HEK293 (cell line): ENCODE measurements around the gene SH3BGRL3.
A peak's percentile ranks its signal among the peaks of the same experiment; 100 is the strongest.

ENCODE experiments used
- ZBTB48 ChIP-seq: fragments of 450-650 bp; formaldehyde crosslinking; IDR thresholded peaks from 2 replicates; pipeline ENCODE4 v1.5.1; 2016; ENCODE audit warnings: missing biosample characterization, missing genetic modification characterization
- ZFP69B ChIP-seq: fragments of 450-650 bp; formaldehyde crosslinking; IDR thresholded peaks from 2 replicates; pipeline ENCODE4 v1.5.1; 2016; ENCODE audit warnings: missing biosample characterization, missing genetic modification characterization
- ZNF2 ChIP-seq: fragments of 450-650 bp; formaldehyde crosslinking; IDR thresholded peaks from 2 replicates; pipeline ENCODE4 v1.5.1; 2016; ENCODE audit warnings: missing biosample characterization, missing genetic modification characterization
- ZNF211 ChIP-seq: fragments of 450-650 bp; formaldehyde crosslinking; IDR thresholded peaks from 2 replicates; pipeline ENCODE4 v1.5.1; 2016; ENCODE audit warnings: low read depth, missing biosample characterization, missing genetic modification characterization
- ZNF292 ChIP-seq: fragments of 450-650 bp; formaldehyde crosslinking; IDR thresholded peaks from 2 replicates; pipeline ENCODE4 v1.5.1; 2016; ENCODE audit warnings: low read depth, missing biosample characterization, missing genetic modification characterization, borderline replicate concordance
- ZNF324 ChIP-seq: fragments of 450-650 bp; formaldehyde crosslinking; IDR thresholded peaks from 2 replicates; pipeline ENCODE4 v1.5.1; 2016; ENCODE audit warnings: missing biosample characterization, missing genetic modification characterization
- ZNF404 ChIP-seq: fragments of 450-650 bp; formaldehyde crosslinking; IDR thresholded peaks from 2 replicates; pipeline ENCODE4 v1.5.1; 2017; ENCODE audit warnings: missing biosample characterization, missing genetic modification characterization
- ZNF521 ChIP-seq: fragments of 450-650 bp; formaldehyde crosslinking; IDR thresholded peaks from 2 replicates; pipeline ENCODE4 v1.5.1; 2017; ENCODE audit warnings: missing biosample characterization, mild to moderate bottlenecking, missing genetic modification characterization
- ZNF558 ChIP-seq: fragments of 450-650 bp; formaldehyde crosslinking; IDR thresholded peaks from 2 replicates; pipeline ENCODE4 v1.5.1; 2016; ENCODE audit warnings: missing biosample characterization, missing genetic modification characterization
- ZNF610 ChIP-seq: fragments of 450-650 bp; formaldehyde crosslinking; IDR thresholded peaks from 2 replicates; pipeline ENCODE4 v1.5.1; 2016; ENCODE audit warnings: missing biosample characterization, missing genetic modification characterization, borderline replicate concordance
- ZNF624 ChIP-seq: fragments of 450-650 bp; formaldehyde crosslinking; IDR thresholded peaks from 2 replicates; pipeline ENCODE4 v1.5.1; 2017; ENCODE audit warnings: missing biosample characterization, missing genetic modification characterization
- ZNF768 ChIP-seq: fragments of 450-650 bp; formaldehyde crosslinking; IDR thresholded peaks from 2 replicates; pipeline ENCODE4 v1.5.1; 2018; ENCODE audit warnings: missing biosample characterization, mild to moderate bottlenecking, missing genetic modification characterization
- TF ChIP-seq, protein P1 (sequence below): fragments of 450-650 bp; formaldehyde crosslinking; IDR thresholded peaks from 2 replicates; pipeline ENCODE4 v1.5.1; 2016; ENCODE audit warnings: missing biosample characterization, missing genetic modification characterization
- TF ChIP-seq, protein P2 (sequence below): fragments of 450-650 bp; formaldehyde crosslinking; IDR thresholded peaks from 2 replicates; pipeline ENCODE4 v1.5.1; 2017; ENCODE audit warnings: missing biosample characterization, missing genetic modification characterization
- TF ChIP-seq, protein P3 (sequence below): fragments of 450-650 bp; formaldehyde crosslinking; IDR thresholded peaks from 2 replicates; pipeline ENCODE4 v1.5.1; 2016; ENCODE audit warnings: missing biosample characterization, missing genetic modification characterization, low read depth
- TF ChIP-seq, protein P4 (sequence below): fragments of 450-650 bp; formaldehyde crosslinking; IDR thresholded peaks from 2 replicates; pipeline ENCODE4 v1.5.1; 2017; ENCODE audit warnings: missing biosample characterization, missing genetic modification characterization
- TF ChIP-seq, protein P5 (sequence below): fragments of 450-650 bp; formaldehyde crosslinking; IDR thresholded peaks from 2 replicates; pipeline ENCODE4 v1.5.1; 2016; ENCODE audit warnings: missing biosample characterization, missing genetic modification characterization
- TF ChIP-seq, protein P6 (sequence below): fragments of 450-650 bp; formaldehyde crosslinking; IDR thresholded peaks from 2 replicates; pipeline ENCODE4; 2016; ENCODE audit warnings: missing biosample characterization, missing genetic modification characterization
- TF ChIP-seq, protein P7 (sequence below): fragments of 450-650 bp; formaldehyde crosslinking; IDR thresholded peaks from 2 replicates; pipeline ENCODE4 v1.5.1; 2016; ENCODE audit warnings: missing biosample characterization, missing genetic modification characterization

The SH3BGRL3 gene

DNA sequence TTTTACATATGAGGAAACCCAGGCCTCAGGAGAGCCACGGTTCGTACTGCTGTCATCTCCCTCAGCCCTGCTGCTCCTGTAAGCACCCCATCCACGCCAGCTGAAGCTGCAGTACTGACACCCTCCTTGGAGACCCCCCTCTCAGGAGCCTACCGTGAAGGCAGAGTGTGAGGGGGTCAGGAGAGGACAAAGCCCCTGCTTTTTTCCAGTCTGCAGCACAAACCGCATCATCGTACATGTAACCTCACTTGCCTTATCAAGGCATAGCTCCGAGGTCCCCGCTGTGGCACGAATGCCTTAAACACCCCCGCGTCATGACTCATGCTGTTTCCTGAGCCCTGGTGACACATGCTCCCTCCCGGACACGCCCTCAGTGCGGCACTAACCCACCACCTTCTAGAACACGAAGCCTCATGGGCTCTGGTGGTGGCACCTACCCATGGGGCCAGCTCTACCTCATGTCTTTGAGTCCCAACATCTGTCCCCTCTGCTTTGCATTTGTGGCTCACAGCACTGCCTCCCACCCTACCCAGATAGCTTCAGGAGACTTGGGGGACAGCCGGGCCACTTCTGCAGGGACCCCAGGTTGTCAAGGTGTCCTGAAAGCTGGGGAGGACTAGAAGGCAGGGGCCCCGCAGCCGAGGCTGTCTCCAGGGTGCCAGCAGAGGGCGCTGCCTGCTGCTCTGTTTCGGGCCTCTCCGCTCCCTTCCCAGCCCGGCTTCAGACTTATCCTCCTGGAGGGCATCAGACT lies 4.9 kb downstream of the SH3BGRL3 start (continued):
- TF ChIP-seq, protein P1, sequence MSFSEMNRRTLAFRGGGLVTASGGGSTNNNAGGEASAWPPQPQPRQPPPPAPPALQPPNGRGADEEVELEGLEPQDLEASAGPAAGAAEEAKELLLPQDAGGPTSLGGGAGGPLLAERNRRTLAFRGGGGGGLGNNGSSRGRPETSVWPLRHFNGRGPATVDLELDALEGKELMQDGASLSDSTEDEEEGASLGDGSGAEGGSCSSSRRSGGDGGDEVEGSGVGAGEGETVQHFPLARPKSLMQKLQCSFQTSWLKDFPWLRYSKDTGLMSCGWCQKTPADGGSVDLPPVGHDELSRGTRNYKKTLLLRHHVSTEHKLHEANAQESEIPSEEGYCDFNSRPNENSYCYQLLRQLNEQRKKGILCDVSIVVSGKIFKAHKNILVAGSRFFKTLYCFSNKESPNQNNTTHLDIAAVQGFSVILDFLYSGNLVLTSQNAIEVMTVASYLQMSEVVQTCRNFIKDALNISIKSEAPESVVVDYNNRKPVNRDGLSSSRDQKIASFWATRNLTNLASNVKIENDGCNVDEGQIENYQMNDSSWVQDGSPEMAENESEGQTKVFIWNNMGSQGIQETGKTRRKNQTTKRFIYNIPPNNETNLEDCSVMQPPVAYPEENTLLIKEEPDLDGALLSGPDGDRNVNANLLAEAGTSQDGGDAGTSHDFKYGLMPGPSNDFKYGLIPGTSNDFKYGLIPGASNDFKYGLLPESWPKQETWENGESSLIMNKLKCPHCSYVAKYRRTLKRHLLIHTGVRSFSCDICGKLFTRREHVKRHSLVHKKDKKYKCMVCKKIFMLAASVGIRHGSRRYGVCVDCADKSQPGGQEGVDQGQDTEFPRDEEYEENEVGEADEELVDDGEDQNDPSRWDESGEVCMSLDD (tag by site-specific recombination): peak; percentile 73
- TF ChIP-seq ZFP69B (tag by site-specific recombination) (peak; percentile 88), ZNF610 (tag by site-specific recombination) (no peak), ZNF624 (tag by site-specific recombination) (no peak), ZNF521 (tag by site-specific recombination) (no peak), ZNF768 (tag by site-specific recombination) (no peak), ZBTB48 (tag by site-specific recombination) (peak; percentile 87), ZNF211 (tag by site-specific recombination) (no peak), ZNF324 (tag by site-specific recombination) (peak; percentile 52; the same call in 1 of the 2 replicates), ZNF558 (tag by site-specific recombination) (no peak), ZNF2 (tag by site-specific recombination) (peak; percentile 88), ZNF404 (tag by site-specific recombination) (no peak), ZNF292 (tag by site-specific recombination) (no peak)
- TF ChIP-seq, protein P2, sequence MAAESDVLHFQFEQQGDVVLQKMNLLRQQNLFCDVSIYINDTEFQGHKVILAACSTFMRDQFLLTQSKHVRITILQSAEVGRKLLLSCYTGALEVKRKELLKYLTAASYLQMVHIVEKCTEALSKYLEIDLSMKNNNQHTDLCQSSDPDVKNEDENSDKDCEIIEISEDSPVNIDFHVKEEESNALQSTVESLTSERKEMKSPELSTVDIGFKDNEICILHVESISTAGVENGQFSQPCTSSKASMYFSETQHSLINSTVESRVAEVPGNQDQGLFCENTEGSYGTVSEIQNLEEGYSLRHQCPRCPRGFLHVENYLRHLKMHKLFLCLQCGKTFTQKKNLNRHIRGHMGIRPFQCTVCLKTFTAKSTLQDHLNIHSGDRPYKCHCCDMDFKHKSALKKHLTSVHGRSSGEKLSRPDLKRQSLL (tag by site-specific recombination): no peak
- TF ChIP-seq, protein P3, sequence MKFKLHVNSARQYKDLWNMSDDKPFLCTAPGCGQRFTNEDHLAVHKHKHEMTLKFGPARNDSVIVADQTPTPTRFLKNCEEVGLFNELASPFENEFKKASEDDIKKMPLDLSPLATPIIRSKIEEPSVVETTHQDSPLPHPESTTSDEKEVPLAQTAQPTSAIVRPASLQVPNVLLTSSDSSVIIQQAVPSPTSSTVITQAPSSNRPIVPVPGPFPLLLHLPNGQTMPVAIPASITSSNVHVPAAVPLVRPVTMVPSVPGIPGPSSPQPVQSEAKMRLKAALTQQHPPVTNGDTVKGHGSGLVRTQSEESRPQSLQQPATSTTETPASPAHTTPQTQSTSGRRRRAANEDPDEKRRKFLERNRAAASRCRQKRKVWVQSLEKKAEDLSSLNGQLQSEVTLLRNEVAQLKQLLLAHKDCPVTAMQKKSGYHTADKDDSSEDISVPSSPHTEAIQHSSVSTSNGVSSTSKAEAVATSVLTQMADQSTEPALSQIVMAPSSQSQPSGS (tag by site-specific recombination): no peak
- TF ChIP-seq, protein P4, sequence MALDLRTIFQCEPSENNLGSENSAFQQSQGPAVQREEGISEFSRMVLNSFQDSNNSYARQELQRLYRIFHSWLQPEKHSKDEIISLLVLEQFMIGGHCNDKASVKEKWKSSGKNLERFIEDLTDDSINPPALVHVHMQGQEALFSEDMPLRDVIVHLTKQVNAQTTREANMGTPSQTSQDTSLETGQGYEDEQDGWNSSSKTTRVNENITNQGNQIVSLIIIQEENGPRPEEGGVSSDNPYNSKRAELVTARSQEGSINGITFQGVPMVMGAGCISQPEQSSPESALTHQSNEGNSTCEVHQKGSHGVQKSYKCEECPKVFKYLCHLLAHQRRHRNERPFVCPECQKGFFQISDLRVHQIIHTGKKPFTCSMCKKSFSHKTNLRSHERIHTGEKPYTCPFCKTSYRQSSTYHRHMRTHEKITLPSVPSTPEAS (tag by site-specific recombination): no peak
- TF ChIP-seq, protein P5, sequence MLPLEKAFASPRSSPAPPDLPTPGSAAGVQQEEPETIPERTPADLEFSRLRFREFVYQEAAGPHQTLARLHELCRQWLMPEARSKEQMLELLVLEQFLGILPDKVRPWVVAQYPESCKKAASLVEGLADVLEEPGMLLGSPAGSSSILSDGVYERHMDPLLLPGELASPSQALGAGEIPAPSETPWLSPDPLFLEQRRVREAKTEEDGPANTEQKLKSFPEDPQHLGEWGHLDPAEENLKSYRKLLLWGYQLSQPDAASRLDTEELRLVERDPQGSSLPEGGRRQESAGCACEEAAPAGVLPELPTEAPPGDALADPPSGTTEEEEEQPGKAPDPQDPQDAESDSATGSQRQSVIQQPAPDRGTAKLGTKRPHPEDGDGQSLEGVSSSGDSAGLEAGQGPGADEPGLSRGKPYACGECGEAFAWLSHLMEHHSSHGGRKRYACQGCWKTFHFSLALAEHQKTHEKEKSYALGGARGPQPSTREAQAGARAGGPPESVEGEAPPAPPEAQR (tag by site-specific recombination): no peak
- TF ChIP-seq, protein P6, sequence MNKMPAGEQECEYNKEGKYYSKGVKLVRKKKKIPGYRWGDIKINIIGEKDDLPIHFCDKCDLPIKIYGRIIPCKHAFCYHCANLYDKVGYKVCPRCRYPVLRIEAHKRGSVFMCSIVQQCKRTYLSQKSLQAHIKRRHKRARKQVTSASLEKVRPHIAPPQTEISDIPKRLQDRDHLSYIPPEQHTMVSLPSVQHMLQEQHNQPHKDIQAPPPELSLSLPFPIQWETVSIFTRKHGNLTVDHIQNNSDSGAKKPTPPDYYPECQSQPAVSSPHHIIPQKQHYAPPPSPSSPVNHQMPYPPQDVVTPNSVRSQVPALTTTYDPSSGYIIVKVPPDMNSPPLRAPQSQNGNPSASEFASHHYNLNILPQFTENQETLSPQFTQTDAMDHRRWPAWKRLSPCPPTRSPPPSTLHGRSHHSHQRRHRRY (tag by site-specific recombination): no peak
- TF ChIP-seq, protein P7, sequence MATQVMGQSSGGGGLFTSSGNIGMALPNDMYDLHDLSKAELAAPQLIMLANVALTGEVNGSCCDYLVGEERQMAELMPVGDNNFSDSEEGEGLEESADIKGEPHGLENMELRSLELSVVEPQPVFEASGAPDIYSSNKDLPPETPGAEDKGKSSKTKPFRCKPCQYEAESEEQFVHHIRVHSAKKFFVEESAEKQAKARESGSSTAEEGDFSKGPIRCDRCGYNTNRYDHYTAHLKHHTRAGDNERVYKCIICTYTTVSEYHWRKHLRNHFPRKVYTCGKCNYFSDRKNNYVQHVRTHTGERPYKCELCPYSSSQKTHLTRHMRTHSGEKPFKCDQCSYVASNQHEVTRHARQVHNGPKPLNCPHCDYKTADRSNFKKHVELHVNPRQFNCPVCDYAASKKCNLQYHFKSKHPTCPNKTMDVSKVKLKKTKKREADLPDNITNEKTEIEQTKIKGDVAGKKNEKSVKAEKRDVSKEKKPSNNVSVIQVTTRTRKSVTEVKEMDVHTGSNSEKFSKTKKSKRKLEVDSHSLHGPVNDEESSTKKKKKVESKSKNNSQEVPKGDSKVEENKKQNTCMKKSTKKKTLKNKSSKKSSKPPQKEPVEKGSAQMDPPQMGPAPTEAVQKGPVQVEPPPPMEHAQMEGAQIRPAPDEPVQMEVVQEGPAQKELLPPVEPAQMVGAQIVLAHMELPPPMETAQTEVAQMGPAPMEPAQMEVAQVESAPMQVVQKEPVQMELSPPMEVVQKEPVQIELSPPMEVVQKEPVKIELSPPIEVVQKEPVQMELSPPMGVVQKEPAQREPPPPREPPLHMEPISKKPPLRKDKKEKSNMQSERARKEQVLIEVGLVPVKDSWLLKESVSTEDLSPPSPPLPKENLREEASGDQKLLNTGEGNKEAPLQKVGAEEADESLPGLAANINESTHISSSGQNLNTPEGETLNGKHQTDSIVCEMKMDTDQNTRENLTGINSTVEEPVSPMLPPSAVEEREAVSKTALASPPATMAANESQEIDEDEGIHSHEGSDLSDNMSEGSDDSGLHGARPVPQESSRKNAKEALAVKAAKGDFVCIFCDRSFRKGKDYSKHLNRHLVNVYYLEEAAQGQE (tag by site-specific recombination): no peak
